KMS-11 (cell line): ENCODE measurements around the gene SDF2.

Experiments used
- H2AFZ ChIP-seq: fragments of 200-600 bp; sonication (generic); 2 replicates; pipeline ENCODE4 v1.6.1; 2016; ENCODE audit warnings: antibody characterized with exemption, mixed run types, low read depth
- H3K27ac ChIP-seq: fragments of 200-600 bp; sonication (generic); 2 replicates; pipeline ENCODE4 v1.6.1; 2016; ENCODE audit warnings: mild to moderate bottlenecking, mixed run types
- H3K27me3 ChIP-seq: fragments of 200-600 bp; sonication (generic); 2 replicates; pipeline ENCODE4 v1.6.1; 2017; ENCODE audit warnings: mild to moderate bottlenecking, low read depth, mixed run types, moderate library complexity; ENCODE audit not compliant: insufficient read depth
- H3K36me3 ChIP-seq: fragments of 200-600 bp; sonication (generic); 2 replicates; pipeline ENCODE4 v1.6.1; 2017; ENCODE audit warnings: mild to moderate bottlenecking, mixed run types; ENCODE audit not compliant: insufficient read depth
- H3K4me1 ChIP-seq: fragments of 200-600 bp; sonication (generic); 2 replicates; pipeline ENCODE4 v1.6.1; 2016; ENCODE audit warnings: mild to moderate bottlenecking, low read depth, mixed run types; ENCODE audit not compliant: poor library complexity, severe bottlenecking
- H3K4me2 ChIP-seq: fragments of 200-600 bp; sonication (generic); 2 replicates; pipeline ENCODE4 v1.7.0; 2016; ENCODE audit warnings: mild to moderate bottlenecking, mixed run types
- H3K4me3 ChIP-seq: fragments of 200-600 bp; sonication (generic); IDR thresholded peaks from 2 replicates; pipeline ENCODE4 v1.6.1; 2017; ENCODE audit warnings: low read depth, low read length, mixed read lengths; ENCODE audit not compliant: insufficient read depth
- H3K79me2 ChIP-seq: fragments of 200-600 bp; sonication (generic); 2 replicates; pipeline ENCODE4 v1.6.1; 2016; ENCODE audit warnings: low read depth, mixed run types; ENCODE audit not compliant: insufficient read depth
- H3K9ac ChIP-seq: fragments of 200-600 bp; sonication (generic); 2 replicates; pipeline ENCODE4 v1.6.1; 2016; ENCODE audit warnings: mild to moderate bottlenecking, mixed run types
- H4K20me1 ChIP-seq: fragments of 200-600 bp; sonication (generic); 2 replicates; pipeline ENCODE4 v1.6.1; 2016; ENCODE audit warnings: mild to moderate bottlenecking, mixed run types; ENCODE audit not compliant: insufficient read depth
- CTCF ChIP-seq: fragments of 200-600 bp; sonication (generic); conservative IDR thresholded peaks from 2 replicates; pipeline ENCODE4 v1.6.1; 2017; ENCODE audit warnings: low read depth, mild to moderate bottlenecking, antibody characterized with exemption, low read length, moderate library complexity, mixed read lengths

SDF2 gene

GRCh38 chr17:28623696-28624095, 38.0 kb downstream of the SDF2 start:
- no peak overlapping the region for H2AFZ ChIP-seq
- H3K4me3 ChIP-seq, result no peak overlapping the region
- no peaks in the 10 kb centered on the region for H4K20me1 ChIP-seq
- H3K79me2 ChIP-seq, result no peaks in the 10 kb centered on the region
- H3K36me3 ChIP-seq, result peaks cover 10% of the 10 kb centered on the region; the same call in 1 of the 2 replicates
- H3K4me1 ChIP-seq, result no peaks in the 10 kb centered on the region
- no peak for TF ChIP-seq CTCF
- no peak overlapping the region for H3K4me2 ChIP-seq
- H3K27ac ChIP-seq, result no peak overlapping the region
- no peaks in the 10 kb centered on the region for H3K27me3 ChIP-seq
- no peak overlapping the region for H3K9ac ChIP-seq

GRCh38 chr17:28622186-28622585, 39.5 kb downstream of the SDF2 start:
- H3K27ac ChIP-seq, result no peak overlapping the region
- no peaks in the 10 kb centered on the region for H3K27me3 ChIP-seq
- H3K9ac ChIP-seq, result no peak overlapping the region
- no peaks in the 10 kb centered on the region for H3K79me2 ChIP-seq
- H3K4me3 ChIP-seq, result no peak overlapping the region
- no peaks in the 10 kb centered on the region for H4K20me1 ChIP-seq
- H3K4me2 ChIP-seq, result no peak overlapping the region
- no peaks in the 10 kb centered on the region for H3K4me1 ChIP-seq
- H2AFZ ChIP-seq, result no peak overlapping the region
- peaks cover 15% of the 10 kb centered on the region; the same call in 1 of the 2 replicates for H3K36me3 ChIP-seq
- TF ChIP-seq CTCF, result no peak

GRCh38 chr17:28620010-28620409, 41.7 kb downstream of the SDF2 start:
- H3K4me1 ChIP-seq, result no peaks in the 10 kb centered on the region
- no peak overlapping the region for H3K27ac ChIP-seq
- TF ChIP-seq CTCF, result no peak
- H3K79me2 ChIP-seq, result no peaks in the 10 kb centered on the region
- peaks cover 27% of the 10 kb centered on the region; the same call in 1 of the 2 replicates for H3K36me3 ChIP-seq
- H3K27me3 ChIP-seq, result no peaks in the 10 kb centered on the region
- no peak overlapping the region for H3K4me3 ChIP-seq
- H4K20me1 ChIP-seq, result no peaks in the 10 kb centered on the region
- H3K9ac ChIP-seq, result no peak overlapping the region
- no peak overlapping the region for H2AFZ ChIP-seq
- no peak overlapping the region for H3K4me2 ChIP-seq

DNA sequence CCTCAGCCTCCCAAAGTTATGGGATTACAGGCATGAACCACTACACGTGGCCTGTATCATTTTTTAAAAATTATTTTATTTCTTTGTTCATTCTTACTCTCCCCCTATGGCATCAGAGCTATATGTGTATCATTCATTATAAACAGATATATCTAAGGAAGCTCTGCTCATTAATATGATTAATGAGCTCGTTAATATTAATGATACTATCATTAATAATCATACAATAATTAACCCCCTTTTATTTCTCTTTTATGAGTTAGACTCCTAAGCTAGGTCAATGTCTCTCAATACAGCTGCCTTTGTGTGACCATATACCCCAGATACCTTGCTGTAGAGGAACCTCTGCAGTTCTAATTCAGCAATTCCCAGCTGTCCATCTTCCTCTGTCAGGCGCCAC, 43.2 kb downstream of the SDF2 start:
- Histone ChIP-seq H3K79me2 (no peaks in the 10 kb centered on the region), H4K20me1 (no peaks in the 10 kb centered on the region), H3K36me3 (peaks cover 29% of the 10 kb centered on the region; the same call in 1 of the 2 replicates)

More for the DNA sequence above, 43.2 kb downstream of the SDF2 start:
- H3K27me3 ChIP-seq, result no peaks in the 10 kb centered on the region
- H2AFZ ChIP-seq, result no peak overlapping the region
- no peaks in the 10 kb centered on the region for H3K4me1 ChIP-seq
- H3K4me3 ChIP-seq, result no peak overlapping the region
- TF ChIP-seq CTCF, result no peak
- no peak overlapping the region for H3K9ac ChIP-seq
- no peak overlapping the region for H3K27ac ChIP-seq
- H3K4me2 ChIP-seq, result no peak overlapping the region
